HepG2 (cell line): ENCODE results near the gene ST8SIA2. TPM values are rescaled to one million over a fixed set of nuclear protein-coding genes. Genes with fewer than 3 reads are reported as not detected.

Source experiments
- ATAC-seq: fragments of 200-7000 bp; cut with Tn5 transposase; 3 replicates; pipeline ENCODE4 v1.9.1; 2020; ENCODE audit warnings: mild to moderate bottlenecking, moderate library complexity
- BruUV-seq: library from RNA; stranded (reverse); fragments of 400-500 nt; replicated peaks from 2 replicates; lab custom pipeline; 2021; lab: Mats Ljungman, UMichigan
- CTCF ChIA-PET: fragments of 300-600 bp; formaldehyde crosslinking; extraction: SDS; loops from one replicate; lab custom pipeline; 2021; ENCODE audit warnings: low total read pairs, inconsistent platforms, low intra/inter-chr PET ratio; lab: Yijun Ruan, JAX
- POLR2A ChIA-PET: fragments of 350-600 bp; sonication (Branson Sonifier 250); formaldehyde crosslinking; loops from one replicate; lab custom pipeline; 2020; ENCODE audit warnings: antibody characterized with exemption, inconsistent platforms; lab: Yijun Ruan, JAX
- DNase-seq: peaks from one replicate; pipeline ENCODE4 v3.0.0-alpha.2; 2015; ENCODE audit warnings: low spot score
- FAIRE-seq: peaks from 3 replicates; lab custom pipeline; 2011; peaks lifted over from hg19 to GRCh38; lab: Jason Lieb, UNC
- H2AFZ ChIP-seq: one replicate; pipeline ENCODE4 v1.6.1; 2011; ENCODE audit warnings: low read length, inconsistent platforms
- H3K27ac ChIP-seq: fragments of 300-600 bp; 3 replicates; pipeline ENCODE4 v1.8.0; 2011; ENCODE audit warnings: mixed run types, mild to moderate bottlenecking, mixed read lengths, low read length, inconsistent platforms; ENCODE audit not compliant: insufficient read depth; ENCODE audit errors: extremely low read length
- H3K27me3 ChIP-seq, 2 experiments: fragments of 200-600 bp in 1 of 2; 2 replicates in 1 of 2; 3 replicates in 1 of 2; pipeline versions ENCODE4 v1.6.0 to v1.8.0; 2011; ENCODE audit warnings: low read length in 2 of 2, mild to moderate bottlenecking in 2 of 2, moderate library complexity in 2 of 2, inconsistent platforms in 1 of 2; ENCODE audit not compliant: insufficient read depth in 2 of 2, control insufficient read depth in 1 of 2
- H3K36me3 ChIP-seq, 2 experiments: fragments of 200-600 bp in 1 of 2; replicated peaks in 1 of 2; 2 replicates in 1 of 2; 3 replicates in 1 of 2; pipeline versions ENCODE4 v1.5.1 to v1.8.0; 2011; ENCODE audit warnings: low read length in 2 of 2, inconsistent platforms in 1 of 2; ENCODE audit not compliant: insufficient read depth in 2 of 2, control insufficient read depth in 1 of 2
- H3K4me1 ChIP-seq: 2 replicates; pipeline ENCODE4 v1.5.1; 2012; ENCODE audit warnings: low read length, inconsistent platforms; ENCODE audit not compliant: insufficient read depth
- H3K4me2 ChIP-seq: 2 replicates; pipeline ENCODE4 v1.6.0; 2011; ENCODE audit warnings: low read depth, low read length, inconsistent platforms
- H3K4me3 ChIP-seq, 3 experiments: fragments of 200-600 bp in 1 of 3; sonication (generic), shearing (Covaris generic) in 1 of 3; replicated peaks in 1 of 3; 2 replicates each; pipeline ENCODE4 v1.5.1; 2011 to 2016; ENCODE audit warnings: low read length in 3 of 3, inconsistent platforms in 2 of 3, low read depth in 2 of 3, mild to moderate bottlenecking in 2 of 3, control low read depth in 1 of 3, mixed read lengths in 1 of 3; ENCODE audit not compliant: insufficient read depth in 1 of 3
- H3K79me2 ChIP-seq: one replicate; pipeline ENCODE4 v1.6.1; 2011; ENCODE audit warnings: low read length, inconsistent platforms; ENCODE audit not compliant: insufficient read depth
- H3K9ac ChIP-seq: 2 replicates; pipeline ENCODE4 v1.6.0; 2011; ENCODE audit warnings: mild to moderate bottlenecking, low read depth, low read length, inconsistent platforms; ENCODE audit not compliant: insufficient read depth
- H3K9me3 ChIP-seq: 2 replicates; pipeline ENCODE4 v1.5.1; 2012; ENCODE audit warnings: mild to moderate bottlenecking, low read length
- H4K20me1 ChIP-seq: 2 replicates; pipeline ENCODE4 v1.6.0; 2011; ENCODE audit warnings: inconsistent platforms, mild to moderate bottlenecking, low read length, moderate library complexity; ENCODE audit not compliant: insufficient read depth
- CENPX ChIP-seq: sonication (generic); formaldehyde crosslinking; IDR thresholded peaks from 2 replicates; pipeline ENCODE4 v1.9.0; 2021; ENCODE audit warnings: mild to moderate bottlenecking, missing genetic modification reagents, moderate library complexity
- MZF1 ChIP-seq: sonication (generic); formaldehyde crosslinking; IDR thresholded peaks from 2 replicates; pipeline ENCODE4 v1.8.1; 2023; ENCODE audit warnings: mild to moderate bottlenecking, missing genetic modification reagents, borderline replicate concordance
- RAD21 ChIP-seq: fragments of 450-650 bp; formaldehyde crosslinking; IDR thresholded peaks from 2 replicates; pipeline ENCODE4 v1.5.0; 2020; ENCODE audit warnings: mild to moderate bottlenecking
- ZFP82 ChIP-seq: sonication (generic); formaldehyde crosslinking; IDR thresholded peaks from 2 replicates; pipeline ENCODE4 v1.5.1; 2020; ENCODE audit warnings: mild to moderate bottlenecking, missing genetic modification reagents, borderline replicate concordance
- ZNF816 ChIP-seq: sonication (generic); formaldehyde crosslinking; IDR thresholded peaks from 2 replicates; pipeline ENCODE4 v1.8.0; 2022; ENCODE audit warnings: missing genetic modification reagents, mild to moderate bottlenecking, borderline replicate concordance
- WGBS: methylation state at CpG from one replicate; pipeline ENCODE4 v1.1.6; 2017; ENCODE audit warnings: low lambda C conversion rate; 5-methylcytosine and 5-hydroxymethylcytosine counted together
- in situ Hi-C: cut with HindIII; loops from 2 replicates; pipeline ENCODE4 v1.10.0; 2017; ENCODE audit warnings: low pct_unique_long_range_greater_than_20kb; ENCODE audit not compliant: extremely low pct_ligation_motif_present
- intact Hi-C: fragments of 100-400 bp; cut with micrococcal nuclease; formaldehyde crosslinking; loops from one replicate; pipeline ENCODE4 v1.10.0; 2022; ENCODE audit not compliant: unreplicated experiment
- polyA plus RNA-seq, 8 experiments: library from polyadenylated mRNA; depleted of rRNA in 3 of 8; stranded (reverse) in 7 of 8; unstranded in 1 of 8; fragments of >200 nt; fragmentation: Illumina TruSeq in 4 of 8; extraction: Trizol in 4 of 8; gene quantifications; 2 replicates each; pipeline versions ENCODE4 v1.2.1 to v1.2.3, GENCODE V29; 2011 to 2016; ENCODE audit warnings: low read depth in 4 of 8, missing spikeins in 1 of 8, mixed read lengths in 1 of 8; ENCODE audit not compliant: insufficient read depth in 1 of 8
- total RNA-seq, 5 experiments: library from RNA; depleted of rRNA; stranded (reverse); fragments of >200 nt; fragmentation: Illumina TruSeq; extraction: Trizol; gene quantifications; 2 replicates each; pipeline ENCODE4 v1.2.3, GENCODE V29; 2016; ENCODE audit warnings: low read depth in 1 of 5
- TF ChIP-seq, protein P1 (sequence below): sonication (generic); formaldehyde crosslinking; IDR thresholded peaks from 2 replicates; pipeline ENCODE4 v1.4.0; 2020; ENCODE audit warnings: mild to moderate bottlenecking, missing genetic modification reagents
- TF ChIP-seq, protein P2 (sequence below): sonication (generic); formaldehyde crosslinking; IDR thresholded peaks from 2 replicates; pipeline ENCODE4 v1.4.0; 2020; ENCODE audit warnings: missing genetic modification reagents
- TF ChIP-seq, protein P3 (sequence below), 2 experiments: fragments of 450-650 bp in 1 of 2; sonication (generic) in 1 of 2; formaldehyde crosslinking; IDR thresholded peaks; 2 replicates each; pipeline versions ENCODE4 v1.5.0 to v1.8.0; 2020 to 2022; ENCODE audit warnings: mild to moderate bottlenecking in 1 of 2, missing genetic modification reagents in 1 of 2

The ST8SIA2 gene
- total and polyA plus RNA-seq, 2 of the 13 experiments (the other 11 are each of a cell fraction or from before 2014, with no cell fraction given): not detected

DNA sequence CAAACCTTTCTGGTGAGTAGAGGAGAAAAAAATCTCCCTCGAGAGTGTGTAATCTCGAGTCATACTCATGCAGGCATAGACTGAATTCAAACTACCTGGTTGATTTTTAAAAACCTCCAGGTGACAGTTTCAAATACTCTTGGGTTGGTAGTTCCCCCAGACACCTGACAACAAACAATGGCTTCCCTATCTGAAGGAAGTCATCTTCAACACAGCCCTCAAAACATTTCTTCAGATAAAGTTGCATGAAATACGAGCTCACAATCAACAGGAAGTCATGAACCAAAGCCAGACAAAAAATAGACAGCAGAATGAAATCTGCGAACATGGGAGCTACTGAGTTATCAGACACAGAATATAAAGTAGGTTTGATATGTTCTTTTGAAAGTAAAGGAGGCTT lies 112.8 kb downstream of the ST8SIA2 start:
- H3K27ac ChIP-seq: no peak overlapping the region
- in situ Hi-C loops (no loop called here), intact Hi-C loops (no loop called here)
- no peaks in the 10 kb centered on the region for H3K9me3 ChIP-seq
- no peaks in the 10 kb centered on the region for H3K4me1 ChIP-seq
- no peaks in the 10 kb centered on the region for H4K20me1 ChIP-seq
- BruUV-seq: no TSS peak
- H3K79me2 ChIP-seq: no peaks in the 10 kb centered on the region
- ChIA-PET POLR2A (no interaction called here), CTCF (no interaction called here)
- H3K36me3 ChIP-seq: no peaks in the 10 kb centered on the region
- FAIRE-seq: no peak
- WGBS: 0% methylated on average over 4 of the region's 4 CpGs
- H3K27me3 ChIP-seq: peaks cover 0 to 6% of the 10 kb centered on the region in 2 experiments; a peak in 1 of 5 replicates
- no peak overlapping the region for H2AFZ ChIP-seq
- no peak overlapping the region for H3K4me3 ChIP-seq
- TF ChIP-seq, protein P1, sequence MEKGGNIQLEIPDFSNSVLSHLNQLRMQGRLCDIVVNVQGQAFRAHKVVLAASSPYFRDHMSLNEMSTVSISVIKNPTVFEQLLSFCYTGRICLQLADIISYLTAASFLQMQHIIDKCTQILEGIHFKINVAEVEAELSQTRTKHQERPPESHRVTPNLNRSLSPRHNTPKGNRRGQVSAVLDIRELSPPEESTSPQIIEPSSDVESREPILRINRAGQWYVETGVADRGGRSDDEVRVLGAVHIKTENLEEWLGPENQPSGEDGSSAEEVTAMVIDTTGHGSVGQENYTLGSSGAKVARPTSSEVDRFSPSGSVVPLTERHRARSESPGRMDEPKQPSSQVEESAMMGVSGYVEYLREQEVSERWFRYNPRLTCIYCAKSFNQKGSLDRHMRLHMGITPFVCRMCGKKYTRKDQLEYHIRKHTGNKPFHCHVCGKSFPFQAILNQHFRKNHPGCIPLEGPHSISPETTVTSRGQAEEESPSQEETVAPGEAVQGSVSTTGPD: no peak
- TF ChIP-seq, protein P2, sequence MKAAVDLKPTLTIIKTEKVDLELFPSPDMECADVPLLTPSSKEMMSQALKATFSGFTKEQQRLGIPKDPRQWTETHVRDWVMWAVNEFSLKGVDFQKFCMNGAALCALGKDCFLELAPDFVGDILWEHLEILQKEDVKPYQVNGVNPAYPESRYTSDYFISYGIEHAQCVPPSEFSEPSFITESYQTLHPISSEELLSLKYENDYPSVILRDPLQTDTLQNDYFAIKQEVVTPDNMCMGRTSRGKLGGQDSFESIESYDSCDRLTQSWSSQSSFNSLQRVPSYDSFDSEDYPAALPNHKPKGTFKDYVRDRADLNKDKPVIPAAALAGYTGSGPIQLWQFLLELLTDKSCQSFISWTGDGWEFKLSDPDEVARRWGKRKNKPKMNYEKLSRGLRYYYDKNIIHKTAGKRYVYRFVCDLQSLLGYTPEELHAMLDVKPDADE (CRISPR knock-in tag): no peak
- TF ChIP-seq CENPX (CRISPR knock-in tag): no peak
- no peak for TF ChIP-seq RAD21 (CRISPR knock-in tag)
- TF ChIP-seq, protein P3, sequence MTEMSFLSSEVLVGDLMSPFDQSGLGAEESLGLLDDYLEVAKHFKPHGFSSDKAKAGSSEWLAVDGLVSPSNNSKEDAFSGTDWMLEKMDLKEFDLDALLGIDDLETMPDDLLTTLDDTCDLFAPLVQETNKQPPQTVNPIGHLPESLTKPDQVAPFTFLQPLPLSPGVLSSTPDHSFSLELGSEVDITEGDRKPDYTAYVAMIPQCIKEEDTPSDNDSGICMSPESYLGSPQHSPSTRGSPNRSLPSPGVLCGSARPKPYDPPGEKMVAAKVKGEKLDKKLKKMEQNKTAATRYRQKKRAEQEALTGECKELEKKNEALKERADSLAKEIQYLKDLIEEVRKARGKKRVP (CRISPR knock-in tag; IDR thresholded peaks at IDR 0.05): no peak
- no peak for TF ChIP-seq ZNF816 (CRISPR knock-in tag)
- TF ChIP-seq MZF1 (CRISPR knock-in tag): no peak
- TF ChIP-seq ZFP82 (CRISPR knock-in tag): no peak
- no peak for ATAC-seq
- no peak overlapping the region for H3K9ac ChIP-seq
- no peak for DNase-seq
- H3K4me2 ChIP-seq: no peak overlapping the region
